Esophagus squamous epithelium (tissue), 5 donors: ENCODE measurements around the gene FRS3. TPM values are rescaled to one million over a fixed set of nuclear protein-coding genes. Genes with fewer than 3 reads are reported as not detected.

Experiments used
- DNase-seq: peaks from one replicate; lab custom pipeline; 2025; lab: John Stamatoyannopoulos, UW
- H3K27ac ChIP-seq, 4 donors: fragments of 200-600 bp; sonication (generic); one replicate each; pipeline ENCODE4 v1.5.1; 2016 to 2019; ENCODE audit warnings: mild to moderate bottlenecking in 1 of 4
- H3K27me3 ChIP-seq, 4 donors: fragments of 200-600 bp; sonication (generic); 1 replicate in 3 of 4; 2 replicates in 1 of 4; pipeline versions ENCODE4 v1.5.1 to v1.6.0; 2017 to 2021; ENCODE audit warnings: antibody characterized with exemption in 1 of 4
- H3K36me3 ChIP-seq, 3 donors: fragments of 200-600 bp; sonication (generic); one replicate each; pipeline ENCODE4 v1.5.1; 2016 to 2019
- H3K4me1 ChIP-seq, 3 donors: fragments of 200-600 bp; sonication (generic); one replicate each; pipeline ENCODE4 v1.5.1; 2017 to 2019
- H3K4me3 ChIP-seq, 4 donors: fragments of 200-600 bp; sonication (generic); 1 replicate in 3 of 4; 2 replicates in 1 of 4; pipeline ENCODE4 v1.5.1; 2016 to 2019; ENCODE audit warnings: mild to moderate bottlenecking in 2 of 4, moderate library complexity in 1 of 4
- H3K9me3 ChIP-seq, 3 donors: fragments of 200-600 bp; sonication (generic); one replicate each; pipeline ENCODE4 v1.5.1; 2016 to 2019
- CTCF ChIP-seq, 6 experiments: fragments of 450-650 bp in 4 of 6; fragments of 200-600 bp in 2 of 6; sonication (generic) in 2 of 6; IDR thresholded peaks; one replicate each; pipeline ENCODE4 v1.5.1; 2016 to 2019; ENCODE audit warnings: antibody characterized with exemption in 6 of 6, mild to moderate bottlenecking in 4 of 6, moderate library complexity in 4 of 6
- POLR2A ChIP-seq, 4 donors: fragments of 450-650 bp; IDR thresholded peaks; one replicate each; pipeline ENCODE4 v1.6.1; 2017; ENCODE audit warnings: antibody characterized with exemption in 4 of 4, mild to moderate bottlenecking in 4 of 4, moderate library complexity in 3 of 4
- WGBS, 2 donors: methylation state at CpG; one replicate each; pipeline ENCODE4 v1.1.5; 2018; 5-methylcytosine and 5-hydroxymethylcytosine counted together
- intact Hi-C: fragments of 100-400 bp; cut with DNase I; formaldehyde crosslinking; loops from one replicate; pipeline ENCODE4 v1.15.0; 2022
- total RNA-seq, 4 donors: library from RNA; depleted of rRNA; stranded (reverse); fragments of >200 nt; gene quantifications; one replicate each; pipeline ENCODE4 v1.1.0, GENCODE V29; 2016
- donor health status: DM: yes; HTN: yes; CAD: no.

Gene FRS3
- total RNA-seq, 4 donors from 2014 or later, result 0.31 to 5.5 (median 1.5) TPM

- intact Hi-C loops, result no loop called here
- Histone ChIP-seq H3K27me3 (no peaks in the 10 kb centered on the region), H3K27ac (peak overlapping the region in 1 of 4 donors; percentile 33), H3K9me3 (no peaks in the 10 kb centered on the region), H3K36me3 (peaks cover 0 to 14% (median 0%) of the 10 kb centered on the region in 3 donors), H3K4me3 (peak overlapping the region in 1 of 4 donors; percentile 93), H3K4me1 (peaks cover 26 to 83% (median 29%) of the 10 kb centered on the region in 3 donors)
- no peak for DNase-seq
- TF ChIP-seq CTCF (IDR thresholded peaks at IDR 0.05) (no peak), POLR2A (IDR thresholded peaks at IDR 0.05) (no peak)
Measured at GRCh38 chr6:41732149-41732548, 47.6 kb downstream of the FRS3 start.

- peaks cover 26 to 83% (median 29%) of the 10 kb centered on the region in 3 donors for H3K4me1 ChIP-seq
- H3K9me3 ChIP-seq, result no peaks in the 10 kb centered on the region
- TF ChIP-seq POLR2A (IDR thresholded peaks at IDR 0.05), result no peak
- no peak for TF ChIP-seq CTCF (IDR thresholded peaks at IDR 0.05)
- 35 to 51% methylated on average over 4 to 6 of the region's 7 CpGs for WGBS, 2 donors
- H3K27ac ChIP-seq, result peak overlapping the region in 1 of 4 donors; percentile 33
- H3K27me3 ChIP-seq, result no peaks in the 10 kb centered on the region
- DNase-seq, result no peak
- peak overlapping the region in 1 of 4 donors; percentile 22 for H3K4me3 ChIP-seq
- H3K36me3 ChIP-seq, result peaks cover 0 to 14% (median 0%) of the 10 kb centered on the region in 3 donors
- intact Hi-C loops, result no loop called here
Measured at GRCh38 chr6:41731561-41732086, 48.1 kb downstream of the FRS3 start.

- no peak overlapping the region for H3K27ac ChIP-seq
Measured at GRCh38 chr6:41730531-41731436, 48.9 kb downstream of the FRS3 start.

GRCh38 chr6:41729624-41730023, 50.1 kb downstream of the FRS3 start:
- intact Hi-C loops, result no loop called here

More at GRCh38 chr6:41730531-41731436, 48.9 kb downstream of the FRS3 start:
- TF ChIP-seq CTCF (IDR thresholded peaks at IDR 0.05) (no peak), POLR2A (IDR thresholded peaks at IDR 0.05) (no peak)
- Histone ChIP-seq H3K36me3 (peaks cover 0 to 14% (median 0%) of the 10 kb centered on the region in 3 donors), H3K4me1 (peaks cover 24 to 79% (median 25%) of the 10 kb centered on the region in 3 donors), H3K27me3 (no peaks in the 10 kb centered on the region), H3K9me3 (no peaks in the 10 kb centered on the region), H3K4me3 (peak overlapping the region in 1 of 4 donors; percentile 22)
- no peak for DNase-seq
- intact Hi-C loops, result no loop called here
- 58 to 69% methylated on average over 8 to 9 of the region's 9 CpGs for WGBS, 2 donors

More at GRCh38 chr6:41729624-41730023, 50.1 kb downstream of the FRS3 start:
- H3K4me1 ChIP-seq, result peaks cover 25 to 84% (median 27%) of the 10 kb centered on the region in 3 donors
- H3K27me3 ChIP-seq, result no peaks in the 10 kb centered on the region
- no peaks in the 10 kb centered on the region for H3K9me3 ChIP-seq
- TF ChIP-seq POLR2A (IDR thresholded peaks at IDR 0.05) (no peak), CTCF (IDR thresholded peaks at IDR 0.05) (no peak)
- H3K27ac ChIP-seq, result no peak overlapping the region
- peaks cover 0 to 14% (median 0%) of the 10 kb centered on the region in 3 donors for H3K36me3 ChIP-seq
- no peak overlapping the region for H3K4me3 ChIP-seq
- 56 to 94% methylated on average over 6 to 7 of the region's 7 CpGs for WGBS, 2 donors
- DNase-seq, result no peak
